ENCODE results near the gene ANAPC10. TPM values are rescaled to one million over a fixed set of nuclear protein-coding genes. Genes with fewer than 3 reads are reported as not detected.

The ANAPC10 gene
- total RNA-seq, 4 donors from 2014 or later = 11.7 to 75.9 (median 18.9) TPM

DNA sequence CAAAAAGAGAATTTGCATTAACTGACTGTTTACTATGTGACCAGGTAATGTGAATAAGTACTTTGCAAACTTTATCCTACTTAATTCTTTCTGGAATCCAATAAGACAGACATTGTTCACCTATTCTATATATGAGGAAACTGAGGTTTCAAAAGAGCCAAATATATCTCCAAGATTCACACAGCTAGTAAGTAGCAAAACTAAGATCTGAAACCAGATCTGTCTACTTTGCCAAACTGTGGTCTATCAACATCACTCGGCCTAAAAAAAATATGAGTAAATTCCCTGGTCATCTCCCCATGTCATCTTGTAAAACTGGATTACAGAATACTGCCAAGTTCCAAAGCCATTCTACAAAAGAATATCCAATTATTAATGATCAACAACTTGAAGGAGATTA lies 52.8 kb downstream of the ANAPC10 start:
- Histone ChIP-seq H3K4me1 (no peaks in the 10 kb centered on the region), H3K27me3 (no peaks in the 10 kb centered on the region), H3K36me3 (no peaks in the 10 kb centered on the region), H3K9me3 (no peaks in the 10 kb centered on the region), H3K4me3 (no peak overlapping the region), H3K27ac (no peak overlapping the region)
- DNase-seq = no peak
- TF ChIP-seq, protein P1, sequence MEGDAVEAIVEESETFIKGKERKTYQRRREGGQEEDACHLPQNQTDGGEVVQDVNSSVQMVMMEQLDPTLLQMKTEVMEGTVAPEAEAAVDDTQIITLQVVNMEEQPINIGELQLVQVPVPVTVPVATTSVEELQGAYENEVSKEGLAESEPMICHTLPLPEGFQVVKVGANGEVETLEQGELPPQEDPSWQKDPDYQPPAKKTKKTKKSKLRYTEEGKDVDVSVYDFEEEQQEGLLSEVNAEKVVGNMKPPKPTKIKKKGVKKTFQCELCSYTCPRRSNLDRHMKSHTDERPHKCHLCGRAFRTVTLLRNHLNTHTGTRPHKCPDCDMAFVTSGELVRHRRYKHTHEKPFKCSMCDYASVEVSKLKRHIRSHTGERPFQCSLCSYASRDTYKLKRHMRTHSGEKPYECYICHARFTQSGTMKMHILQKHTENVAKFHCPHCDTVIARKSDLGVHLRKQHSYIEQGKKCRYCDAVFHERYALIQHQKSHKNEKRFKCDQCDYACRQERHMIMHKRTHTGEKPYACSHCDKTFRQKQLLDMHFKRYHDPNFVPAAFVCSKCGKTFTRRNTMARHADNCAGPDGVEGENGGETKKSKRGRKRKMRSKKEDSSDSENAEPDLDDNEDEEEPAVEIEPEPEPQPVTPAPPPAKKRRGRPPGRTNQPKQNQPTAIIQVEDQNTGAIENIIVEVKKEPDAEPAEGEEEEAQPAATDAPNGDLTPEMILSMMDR (IDR thresholded peaks at IDR 0.05) = no peak
- no peak for TF ChIP-seq POLR2A (IDR thresholded peaks at IDR 0.05)

- Histone ChIP-seq H3K9me3 (no peaks in the 10 kb centered on the region), H3K4me1 (no peaks in the 10 kb centered on the region), H3K36me3 (no peaks in the 10 kb centered on the region), H3K27me3 (no peaks in the 10 kb centered on the region), H3K27ac (no peak overlapping the region), H3K4me3 (no peak overlapping the region)
- DNase-seq = no peak
- TF ChIP-seq POLR2A (IDR thresholded peaks at IDR 0.05) = no peak
- TF ChIP-seq, protein P1 (IDR thresholded peaks at IDR 0.05) = no peak
Measured at GRCh38 chr4:145044341-145044740, 53.7 kb downstream of the ANAPC10 start.

GRCh38 chr4:145043306-145043705 lies 54.7 kb downstream of the ANAPC10 start:
- DNase-seq = no peak
- TF ChIP-seq, protein P1 (IDR thresholded peaks at IDR 0.05) = no peak
- no peak for TF ChIP-seq POLR2A (IDR thresholded peaks at IDR 0.05)
- H3K36me3 ChIP-seq = no peaks in the 10 kb centered on the region
- no peaks in the 10 kb centered on the region for H3K4me1 ChIP-seq
- no peak overlapping the region for H3K4me3 ChIP-seq
- no peaks in the 10 kb centered on the region for H3K27me3 ChIP-seq
- H3K27ac ChIP-seq = no peak overlapping the region
- no peaks in the 10 kb centered on the region for H3K9me3 ChIP-seq

GRCh38 chr4:145042601-145043285 lies 55.3 kb downstream of the ANAPC10 start:
- no peaks in the 10 kb centered on the region for H3K4me1 ChIP-seq
- no peak overlapping the region for H3K27ac ChIP-seq

DNA sequence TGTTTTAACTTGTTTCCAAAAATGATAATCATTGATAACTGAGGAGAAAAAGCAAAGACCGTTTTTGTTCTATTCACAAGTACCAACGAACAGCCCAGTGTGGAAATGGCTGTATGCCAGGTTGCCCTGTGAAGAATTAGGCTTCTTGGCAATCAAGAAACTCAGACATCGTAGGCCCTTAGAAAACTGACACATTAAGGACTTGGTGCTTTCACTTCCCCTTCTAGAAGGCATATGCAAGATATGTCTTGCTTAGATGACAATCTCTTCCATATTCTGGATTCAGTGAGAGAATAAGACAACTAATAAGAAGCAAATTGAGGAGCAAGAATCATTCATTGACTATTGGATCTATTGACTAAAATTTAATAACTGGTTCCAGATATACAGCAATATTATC lies 56.6 kb downstream of the ANAPC10 start:
- DNase-seq = no peak
- TF ChIP-seq, protein P1 (IDR thresholded peaks at IDR 0.05) = no peak
- TF ChIP-seq POLR2A (IDR thresholded peaks at IDR 0.05) = no peak
- no peak overlapping the region for H3K4me3 ChIP-seq
- H3K27ac ChIP-seq = no peak overlapping the region
- H3K4me1 ChIP-seq = no peaks in the 10 kb centered on the region
- no peaks in the 10 kb centered on the region for H3K27me3 ChIP-seq
- H3K36me3 ChIP-seq = no peaks in the 10 kb centered on the region
- H3K9me3 ChIP-seq = no peaks in the 10 kb centered on the region

More at GRCh38 chr4:145042601-145043285, 55.3 kb downstream of the ANAPC10 start:
- Histone ChIP-seq H3K27me3 (no peaks in the 10 kb centered on the region), H3K9me3 (no peaks in the 10 kb centered on the region), H3K4me3 (no peak overlapping the region), H3K36me3 (no peaks in the 10 kb centered on the region)
- TF ChIP-seq POLR2A (IDR thresholded peaks at IDR 0.05) = no peak
- TF ChIP-seq, protein P1 (IDR thresholded peaks at IDR 0.05) = no peak
- DNase-seq = no peak
